Medulla oblongata (tissue), 1 donor: ENCODE results near the gene MEIOC.
A peak's percentile ranks its signal among the peaks of the same experiment; 100 is the strongest.
"Not testable (repeated sequence)": the region's sequence is repeated elsewhere in the genome, so short reads cannot be mapped to it uniquely, and the experiment has no call there.

Source experiments
- DNase-seq: peaks from one replicate; pipeline ENCODE4 v3.0.0-alpha.2; 2015; ENCODE audit errors: extremely low spot score

Gene MEIOC

DNA sequence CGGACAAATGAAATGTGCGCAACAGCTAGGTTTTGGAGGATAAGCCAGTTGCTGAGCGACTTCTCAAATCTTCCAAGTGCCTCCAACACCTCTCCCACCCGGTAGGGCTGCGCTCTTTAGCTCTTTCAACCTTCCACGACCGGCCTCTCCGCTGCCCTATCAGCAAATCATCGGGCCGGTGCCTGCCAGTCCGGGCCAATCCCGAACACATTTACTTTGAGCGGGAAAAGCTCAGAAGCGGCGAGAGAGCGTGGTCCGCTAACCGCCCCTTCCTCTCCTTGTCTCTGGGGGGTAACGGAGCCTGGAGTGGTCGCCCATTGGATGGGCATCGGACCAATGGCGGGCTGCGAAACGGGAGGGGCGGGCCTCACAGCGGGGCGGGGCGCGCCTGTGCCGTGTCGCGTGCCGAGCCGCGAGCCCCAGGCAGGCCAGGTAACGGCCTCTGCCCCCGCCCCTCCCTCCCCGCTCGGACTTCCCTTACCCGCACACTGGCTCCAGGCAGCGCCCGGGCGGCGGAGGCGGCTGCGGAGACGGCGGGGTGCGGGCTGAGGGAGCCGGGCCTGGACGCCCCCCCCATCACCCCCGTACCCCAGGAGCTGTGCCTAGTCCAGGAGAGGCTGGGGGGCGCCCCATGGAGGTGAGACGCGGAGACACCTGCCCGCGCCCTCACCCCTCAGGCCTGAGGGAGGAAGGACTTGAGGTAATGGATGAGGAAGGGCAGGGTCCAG lies at the start of gene MEIOC:
Gene MEIOC (plus strand): TSS at position 486 of the 728 bp plus-strand sequence. CDS start 146 bp downstream, at position 632.
- no peak for DNase-seq

DNA sequence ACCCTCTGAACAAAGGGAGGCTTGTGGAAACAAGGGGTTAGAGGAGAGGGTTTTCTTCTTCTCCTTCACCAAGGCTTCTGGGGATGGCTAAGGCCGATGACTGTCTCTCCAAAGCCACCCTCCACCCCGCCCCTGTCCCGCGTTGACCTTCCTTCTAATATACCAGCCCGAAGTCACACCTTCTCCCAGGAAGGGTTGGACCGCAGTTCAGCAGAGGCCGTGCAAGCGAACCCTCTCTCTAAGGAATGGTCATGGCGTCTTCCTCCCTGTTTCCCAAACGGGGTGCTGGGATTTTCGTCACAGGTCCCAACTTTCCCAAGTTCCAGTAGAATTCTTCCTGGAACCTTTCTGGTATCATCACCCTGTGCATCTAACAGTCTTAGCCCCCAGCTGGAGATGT lies 49.6 kb upstream of the MEIOC start:
- no peak for DNase-seq

DNA sequence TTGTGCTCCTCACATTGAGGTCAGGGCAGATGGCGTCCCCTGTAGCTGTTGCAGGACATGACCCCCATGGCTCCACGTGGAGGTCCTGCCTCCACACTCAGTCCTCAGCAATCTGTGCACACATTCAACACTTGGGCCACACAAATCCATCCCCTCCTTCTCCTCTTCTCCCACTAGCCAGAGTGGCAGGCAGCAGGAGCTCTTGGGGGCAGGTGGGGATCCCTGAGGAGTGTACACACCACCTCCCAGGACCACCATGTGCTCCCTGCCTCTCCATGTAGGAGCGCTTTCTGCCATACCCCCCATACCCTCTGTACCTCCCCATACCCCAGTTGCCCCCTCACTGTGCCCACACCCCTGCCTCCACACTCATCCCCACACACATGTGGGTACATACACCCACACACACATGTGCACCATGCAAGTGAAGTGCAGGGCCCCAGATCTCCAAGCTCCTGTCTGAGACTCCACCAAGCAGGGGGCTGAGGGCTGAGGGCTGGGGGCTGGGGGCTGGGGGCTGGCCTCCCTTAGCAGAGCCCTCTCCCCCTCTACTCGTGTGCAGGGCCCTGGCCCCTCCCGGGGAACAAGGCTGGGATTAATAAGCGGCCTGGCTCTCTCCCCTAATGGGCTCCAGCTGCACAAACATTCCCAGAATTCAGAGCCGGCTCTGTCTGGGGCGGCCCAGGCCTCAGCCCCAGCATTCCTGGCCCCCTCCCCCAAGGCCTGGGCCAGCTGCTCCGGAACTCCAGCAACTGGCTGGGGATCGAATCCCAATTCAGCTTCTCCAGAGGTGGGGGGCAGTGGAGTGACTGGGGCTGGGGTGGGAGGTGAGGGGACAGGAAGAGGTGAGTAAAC lies 48.2 kb upstream of the MEIOC start:
- DNase-seq: no peak

DNA sequence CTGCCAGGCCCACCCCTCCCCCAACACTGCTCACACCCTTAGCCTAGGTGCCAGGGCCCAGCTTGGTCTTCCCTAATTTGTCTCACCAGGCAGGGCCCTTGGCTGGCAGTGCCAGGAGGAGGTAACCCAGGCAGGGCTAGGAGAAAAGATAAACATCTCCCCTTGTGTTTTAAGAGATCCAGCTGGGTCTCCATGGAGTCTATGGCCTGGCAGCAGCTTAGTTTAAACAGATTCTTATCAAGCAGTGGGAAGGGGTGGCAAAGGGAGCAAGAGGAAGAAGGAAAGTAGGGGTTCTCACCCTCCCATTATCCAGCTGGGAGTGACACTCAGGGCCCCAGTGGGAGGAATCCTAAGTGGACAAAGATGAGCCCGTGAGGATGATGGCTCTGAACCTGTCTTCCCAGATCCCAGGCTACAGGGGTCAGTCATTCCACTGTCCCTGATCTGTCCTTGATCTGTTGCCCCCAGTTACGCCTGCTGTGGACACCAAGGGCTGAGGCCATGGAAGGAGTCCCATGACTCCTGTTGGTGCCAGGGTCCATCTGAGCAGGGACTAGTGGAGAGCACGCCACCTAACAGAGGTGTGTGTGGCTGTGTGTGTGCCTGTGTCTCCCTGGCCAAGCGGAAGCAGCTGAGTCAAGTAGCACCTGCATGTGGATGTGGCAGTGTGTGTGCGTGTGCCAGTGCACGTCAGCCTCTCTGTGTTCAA lies 47.4 kb upstream of the MEIOC start:
- no peak for DNase-seq

DNA sequence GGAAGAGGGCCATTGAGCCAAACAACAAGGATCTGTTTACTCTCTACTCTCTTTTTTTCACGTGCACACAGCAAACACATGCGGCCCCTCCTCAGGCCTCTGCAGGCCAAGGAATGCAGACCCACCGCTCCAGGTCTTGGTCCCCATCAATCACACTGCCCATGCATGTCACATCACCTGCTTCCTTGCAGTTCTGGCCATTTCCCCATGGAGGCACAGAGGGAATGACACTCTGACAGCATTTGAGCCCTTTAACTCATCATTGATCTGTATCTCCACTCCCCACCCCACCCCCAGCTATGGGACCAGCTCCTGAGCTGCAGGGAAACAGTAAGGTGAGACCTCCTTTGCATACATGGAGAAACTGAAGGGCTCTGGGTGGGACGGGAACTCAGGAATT lies 45.9 kb upstream of the MEIOC start:
- DNase-seq: no peak

DNA sequence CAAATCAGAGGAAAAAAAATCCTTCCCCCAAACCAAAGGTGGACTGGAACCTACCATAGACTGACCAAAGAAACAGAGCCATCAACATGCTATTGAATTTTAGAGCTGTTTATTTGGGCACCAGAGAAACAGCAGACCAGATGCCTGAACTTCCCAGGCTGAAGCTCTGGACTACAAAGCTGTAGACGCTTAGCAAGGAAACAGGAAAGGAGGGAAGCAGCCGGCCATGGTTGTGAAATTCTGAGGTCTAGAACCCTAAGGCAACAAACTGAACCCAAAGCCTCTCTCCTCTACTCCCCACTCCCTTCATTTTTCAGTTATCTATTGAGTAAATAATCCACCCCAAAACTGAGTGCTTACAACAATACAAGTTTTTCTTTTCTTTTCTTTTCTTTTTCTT lies 45.4 kb upstream of the MEIOC start:
- no peak for DNase-seq

DNA sequence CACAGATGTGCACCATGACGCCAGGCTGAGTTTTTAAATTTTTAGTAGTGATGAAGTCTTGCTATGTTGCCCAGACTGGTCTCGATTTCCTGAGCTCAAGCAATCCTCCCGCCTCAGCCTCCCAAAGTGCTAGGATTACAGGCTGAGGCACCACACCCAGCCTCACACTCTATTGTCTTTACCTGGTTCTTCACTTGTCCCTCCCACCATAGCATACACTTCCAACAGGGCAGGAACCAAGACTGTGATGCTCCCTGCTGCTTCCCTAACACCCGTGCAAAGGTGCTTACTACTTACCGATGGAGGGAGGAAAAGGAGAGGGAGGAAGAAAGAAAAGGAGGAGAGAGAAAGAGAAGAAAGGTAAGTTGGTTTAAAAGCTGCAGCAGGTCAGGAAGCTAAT lies 41.4 kb upstream of the MEIOC start:
- no peak for DNase-seq

DNA sequence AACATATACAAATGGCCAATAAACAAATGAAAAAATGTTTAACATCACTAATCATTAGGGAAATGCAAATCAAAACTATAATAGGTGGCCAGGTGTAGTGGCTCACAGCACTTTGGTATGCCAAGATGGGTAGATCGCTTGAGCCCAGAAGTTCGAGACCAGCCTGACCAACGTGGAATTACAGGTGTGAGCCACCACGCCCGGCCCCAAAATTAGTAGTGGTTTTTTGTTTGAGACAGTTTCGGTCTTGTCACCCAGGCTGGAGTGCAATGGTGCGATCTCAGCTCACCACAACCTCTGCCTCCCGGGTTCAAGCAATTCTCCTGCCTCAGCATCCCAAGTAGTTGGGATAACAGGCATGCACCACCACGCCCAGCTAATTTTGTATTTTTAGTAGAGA lies 37.6 kb upstream of the MEIOC start:
- DNase-seq: not testable (repeated sequence)

DNA sequence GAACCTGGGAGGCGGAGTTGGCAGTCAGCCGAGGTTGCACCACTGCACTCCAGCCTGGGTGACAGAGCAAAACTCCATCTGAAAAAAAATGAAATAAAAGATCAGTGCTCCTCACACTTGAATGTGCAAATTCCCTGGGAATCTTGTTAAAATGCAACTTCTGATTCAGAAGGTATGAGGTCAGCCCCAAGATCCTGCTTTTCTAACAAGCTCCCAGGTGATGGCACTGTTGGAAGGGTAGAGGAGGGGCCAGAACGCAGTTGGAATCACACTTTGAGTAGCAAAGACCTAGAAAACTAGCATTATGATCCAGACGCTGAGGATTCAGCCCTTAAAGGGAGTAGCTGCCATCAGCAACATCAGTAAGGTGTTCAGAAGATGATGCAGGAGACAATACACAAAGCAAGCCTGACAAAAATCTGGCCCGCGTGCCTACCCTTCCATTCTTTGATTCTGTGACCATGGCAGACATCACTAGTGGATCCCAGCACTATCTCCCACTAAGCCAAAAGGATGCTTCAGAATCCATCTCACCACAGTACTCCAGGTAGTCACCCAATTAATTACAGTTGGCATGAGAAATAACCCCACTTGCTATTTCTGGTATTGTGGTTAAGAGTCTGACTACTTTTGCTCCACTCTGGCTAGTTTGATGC lies 33.1 kb upstream of the MEIOC start:
- no peak for DNase-seq

DNA sequence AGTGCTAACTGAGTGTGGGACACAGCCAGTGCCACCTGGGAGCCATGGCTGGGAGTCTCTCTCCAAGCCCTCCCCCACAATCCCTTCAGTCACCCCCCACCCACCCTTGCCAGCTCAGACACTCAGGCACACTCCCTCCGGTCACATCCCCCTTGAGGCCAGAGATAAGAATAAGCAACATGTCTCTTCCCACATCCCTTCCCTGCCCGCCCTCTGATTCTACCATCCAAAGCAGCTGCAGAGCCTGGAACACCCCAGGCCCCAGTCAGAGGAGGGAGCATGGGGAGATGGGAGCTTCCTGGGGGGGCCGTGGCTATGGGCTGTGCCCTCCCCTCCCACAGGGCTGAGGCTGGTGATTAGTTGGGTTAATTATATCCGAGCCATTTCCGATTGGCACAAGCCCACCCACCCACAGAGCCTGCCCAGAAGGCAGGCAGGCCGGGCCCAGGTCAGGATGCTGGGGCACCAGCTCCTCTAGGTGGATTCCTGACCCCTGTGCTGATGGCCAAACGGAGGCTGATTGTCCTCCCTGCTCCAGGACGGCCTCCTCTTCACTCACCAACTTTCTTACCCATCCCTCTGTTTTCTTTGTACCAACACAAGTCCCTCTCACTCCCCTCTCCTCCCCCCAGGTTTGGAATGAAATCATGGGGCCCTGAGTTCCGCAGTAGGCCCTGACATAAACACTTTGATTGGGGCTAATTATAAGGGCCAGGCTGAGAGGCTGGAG lies 28.6 kb upstream of the MEIOC start:
- no peak for DNase-seq

DNA sequence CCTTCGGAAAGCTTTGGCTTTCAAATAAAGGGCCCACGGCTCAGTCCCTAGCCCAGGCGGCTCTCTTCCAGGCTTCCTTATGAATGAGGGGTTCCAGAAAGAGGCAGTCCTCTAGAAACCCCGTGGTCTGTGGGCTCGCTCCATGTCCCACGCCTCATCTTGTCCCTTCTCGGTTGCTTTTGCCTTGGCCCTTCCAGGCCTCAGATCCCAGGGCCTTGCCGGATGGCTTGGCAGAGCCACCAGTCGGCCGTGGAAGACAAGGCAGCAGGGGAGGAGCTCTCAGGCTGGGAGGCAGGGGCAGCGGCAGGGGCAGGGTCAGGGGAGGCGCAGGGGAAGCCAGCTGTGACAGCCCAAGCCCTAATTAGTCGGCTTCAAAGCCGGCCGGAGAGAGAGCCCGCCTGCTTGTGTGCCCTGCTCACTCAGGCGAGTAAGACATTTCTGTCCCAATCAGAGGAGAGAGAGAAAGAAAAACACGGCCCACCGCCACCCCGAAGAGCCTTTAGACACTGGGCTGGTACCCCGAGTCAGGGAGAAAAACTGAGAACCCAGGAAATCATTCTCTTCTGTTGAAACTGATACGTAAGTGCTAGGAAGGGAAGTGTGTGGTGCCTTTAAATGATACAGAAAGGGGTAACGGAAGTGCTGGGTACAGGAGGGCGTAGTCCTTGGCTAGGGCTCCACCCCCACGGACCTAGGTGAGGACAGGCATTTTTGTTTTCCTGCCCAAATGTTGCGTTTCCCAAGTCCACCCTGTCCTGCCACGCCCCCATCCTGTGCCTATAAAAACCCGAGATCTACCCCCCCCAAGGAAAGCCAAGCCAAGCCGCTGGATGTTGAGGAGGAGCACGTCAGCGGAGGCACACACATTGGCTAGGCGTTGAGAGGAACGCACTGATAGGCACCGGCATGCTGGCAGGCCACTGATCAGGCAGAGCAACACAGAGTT lies 27.8 kb upstream of the MEIOC start:
- DNase-seq: peak; percentile 19

DNA sequence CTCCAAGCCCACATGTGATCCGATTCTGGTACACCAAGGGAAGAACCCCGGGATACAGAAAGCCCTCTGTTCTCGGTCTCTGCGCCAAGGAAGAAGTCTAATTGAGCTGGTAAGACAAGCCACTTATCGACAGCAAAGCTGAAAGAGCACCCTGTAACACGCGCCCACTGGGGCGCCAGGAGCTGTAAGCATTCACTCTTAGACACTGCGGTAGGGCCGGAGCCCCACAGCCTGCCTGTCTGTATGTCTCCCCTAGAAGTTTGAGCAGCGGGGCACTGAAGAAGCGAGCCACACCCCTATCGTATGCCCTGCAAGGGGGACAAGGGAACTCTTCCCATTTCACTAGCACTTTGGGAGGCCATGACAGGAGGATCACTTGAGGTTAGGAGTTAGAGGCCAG lies 27.0 kb upstream of the MEIOC start:
- no peak for DNase-seq

DNA sequence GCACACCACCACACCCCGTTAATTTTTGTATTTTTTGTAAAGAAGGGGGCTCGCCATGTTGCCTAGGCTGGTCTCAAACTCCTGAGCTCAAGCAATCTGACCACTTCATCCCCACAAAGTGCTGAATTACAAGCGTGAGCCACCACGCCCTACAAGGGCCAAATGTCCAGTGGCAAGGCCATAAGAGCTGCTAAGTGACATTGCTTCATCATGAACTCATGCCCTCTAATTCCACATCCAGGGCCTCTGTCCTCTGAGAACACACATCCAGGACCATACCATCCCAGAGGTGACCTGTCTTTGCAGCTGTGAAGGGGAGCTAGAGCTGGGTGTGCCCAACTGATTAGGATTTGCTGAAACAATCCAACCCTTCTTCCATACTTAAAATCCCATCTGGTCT lies 25.6 kb upstream of the MEIOC start:
- DNase-seq: no peak

DNA sequence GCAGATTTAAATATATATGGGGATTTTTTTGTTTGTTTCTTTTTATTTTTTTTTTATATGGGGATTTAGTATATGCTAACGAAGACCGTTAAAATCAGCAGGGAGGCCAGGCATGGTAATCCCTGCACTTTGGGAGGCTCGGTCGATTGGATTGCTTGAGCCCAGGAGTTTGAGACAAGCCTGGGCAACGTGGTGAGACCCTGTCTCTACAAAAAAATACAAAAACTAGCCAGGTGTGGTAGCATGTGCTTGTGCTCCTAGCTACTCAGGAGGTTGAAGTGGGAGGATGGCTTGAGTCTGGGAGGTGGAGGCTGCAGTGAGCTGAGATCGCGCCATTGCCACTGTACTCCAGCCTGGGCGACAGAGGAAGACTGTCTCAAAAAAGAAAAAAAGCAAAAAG lies 22.3 kb upstream of the MEIOC start:
- DNase-seq: no peak

DNA sequence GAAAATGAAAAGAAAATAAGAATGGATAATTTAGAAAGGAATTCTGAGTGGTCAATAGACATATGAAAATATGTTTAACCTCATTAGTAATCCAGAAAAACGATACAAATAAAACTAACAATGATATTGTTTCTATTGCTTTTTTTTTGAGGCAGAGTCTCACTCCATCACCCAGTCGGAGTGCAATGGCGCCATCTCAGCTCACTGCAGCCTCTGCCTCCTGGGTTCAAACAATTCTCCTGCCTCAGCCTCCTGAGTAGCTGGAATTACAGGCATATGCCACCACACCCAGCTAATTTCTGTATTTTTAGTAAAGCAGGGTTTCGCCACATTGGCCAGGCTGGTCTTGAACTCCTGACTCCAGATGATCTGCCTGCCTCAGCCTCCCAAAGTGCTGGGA lies 21.9 kb upstream of the MEIOC start:
- DNase-seq: not testable (repeated sequence)

DNA sequence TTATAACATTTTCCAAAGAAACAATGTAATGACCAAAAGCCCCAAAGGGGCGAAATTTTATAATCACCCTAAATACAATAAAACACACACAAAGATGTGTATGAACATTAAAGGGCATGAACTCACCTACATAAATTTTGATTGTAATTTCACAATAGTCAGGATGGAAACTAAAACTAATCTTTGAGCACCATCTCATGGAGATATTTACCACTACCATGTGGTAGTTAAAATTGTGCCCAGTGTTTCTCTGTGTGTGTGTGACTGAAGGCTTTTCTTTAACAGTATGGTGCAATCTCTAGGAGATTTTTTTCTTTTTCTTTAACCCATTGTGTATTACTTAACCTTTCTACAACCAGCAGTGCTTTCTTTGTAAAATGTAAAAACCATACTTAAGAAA lies 19.7 kb upstream of the MEIOC start:
- peak; percentile 35 for DNase-seq

DNA sequence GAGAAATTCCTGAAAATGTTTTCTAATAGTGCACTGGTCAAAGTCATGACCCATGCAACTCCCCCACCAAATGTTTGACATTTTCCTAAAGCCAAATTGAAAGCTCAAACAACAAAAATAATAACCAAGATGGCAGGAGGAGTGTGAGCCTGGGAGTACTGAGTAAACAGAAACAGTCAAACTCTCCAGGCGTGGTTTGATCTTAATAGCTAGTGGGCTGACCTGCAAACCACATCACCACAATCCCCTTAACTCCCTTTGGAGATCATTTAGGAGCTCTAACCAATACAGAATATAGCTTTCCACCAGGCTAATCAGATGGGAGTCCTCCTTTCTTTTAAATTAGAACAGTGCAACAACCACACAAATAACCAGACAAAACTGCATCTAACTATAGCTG lies 19.2 kb upstream of the MEIOC start:
- no peak for DNase-seq

DNA sequence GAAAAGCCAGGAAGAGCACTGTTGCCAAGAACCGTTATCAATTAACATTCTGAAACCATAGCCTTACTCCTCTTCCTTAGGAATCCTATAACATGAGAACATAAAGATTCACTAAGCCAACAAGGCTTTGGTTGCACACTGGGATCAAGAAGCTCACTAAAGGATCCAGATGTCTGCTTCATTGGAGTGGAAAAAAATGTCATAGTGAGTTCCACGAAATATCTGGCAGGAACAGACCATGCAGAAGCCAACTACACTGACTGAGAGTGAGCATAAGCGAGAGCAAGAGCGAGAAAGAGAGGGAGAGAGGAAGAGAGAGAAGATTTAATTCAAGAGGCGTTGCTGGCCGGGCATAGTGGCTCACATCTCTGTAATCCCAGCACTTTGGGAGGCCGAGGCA lies 13.4 kb upstream of the MEIOC start:
- DNase-seq: no peak

DNA sequence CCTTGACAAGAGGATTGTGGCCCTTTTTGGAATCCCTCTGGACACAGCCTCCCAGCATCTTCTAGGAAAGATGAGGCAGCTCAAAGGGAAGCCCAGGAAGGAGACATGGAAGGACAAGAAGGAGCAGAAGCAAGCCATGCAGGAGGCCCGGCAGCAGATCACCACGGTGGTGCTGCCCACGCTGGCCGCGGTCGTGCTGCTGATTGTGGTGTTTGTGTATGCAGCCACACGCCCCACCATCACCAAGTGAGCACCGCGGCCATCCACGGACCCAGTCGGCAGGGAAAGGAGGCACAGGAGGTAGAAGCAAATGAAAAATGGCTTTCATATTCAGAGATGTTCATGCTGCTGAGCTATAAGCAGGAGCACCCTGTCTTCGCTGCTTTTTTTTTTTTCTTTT lies 10.9 kb upstream of the MEIOC start:
- no peak for DNase-seq

DNA sequence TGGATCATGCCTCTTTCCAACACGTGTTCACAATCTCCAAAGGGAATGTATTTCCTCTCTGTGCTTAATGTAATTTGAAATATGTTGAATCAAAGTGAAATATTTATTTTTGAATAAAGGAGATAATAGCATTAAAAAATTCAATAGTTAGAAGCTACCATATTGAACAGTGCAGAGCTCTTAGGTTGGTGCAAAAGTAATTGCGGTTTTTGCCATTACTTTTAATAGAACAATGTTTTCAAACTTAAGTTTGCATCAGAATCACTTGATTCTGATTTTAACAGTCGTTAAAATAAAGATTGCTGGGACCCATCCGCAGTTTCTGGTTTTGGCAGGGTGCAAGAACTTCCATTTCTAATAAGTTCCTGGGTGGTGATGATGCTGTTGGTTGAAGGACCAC lies 10.0 kb upstream of the MEIOC start:
- no peak for DNase-seq
